Skeletal muscle tissue (tissue), 5 donors: ENCODE data around the gene TNNT1. TPM values are rescaled to one million over a fixed set of nuclear protein-coding genes. Genes with fewer than 3 reads are reported as not detected.

Experiments
- H3K27ac ChIP-seq: one replicate; pipeline ENCODE4 v1.7.0; 2013; ENCODE audit warnings: mild to moderate bottlenecking, low read depth, low read length, inconsistent platforms
- H3K27me3 ChIP-seq, 3 donors: one replicate each; pipeline ENCODE4 v1.7.0; 2013; ENCODE audit warnings: low read length in 3 of 3; ENCODE audit not compliant: control insufficient read depth in 3 of 3, insufficient read depth in 3 of 3
- H3K36me3 ChIP-seq, 3 donors: one replicate each; pipeline ENCODE4 v1.7.0; 2013; ENCODE audit warnings: low read length in 3 of 3; ENCODE audit not compliant: control insufficient read depth in 3 of 3, insufficient read depth in 3 of 3
- H3K4me1 ChIP-seq, 3 donors: one replicate each; pipeline ENCODE4 v1.7.0; 2013; ENCODE audit warnings: low read length in 3 of 3, mild to moderate bottlenecking in 3 of 3; ENCODE audit not compliant: control insufficient read depth in 3 of 3, insufficient read depth in 3 of 3
- H3K4me3 ChIP-seq, 3 donors: one replicate each; pipeline ENCODE4 v1.7.0; 2013; ENCODE audit warnings: low read length in 3 of 3
- H3K9ac ChIP-seq, 3 donors: one replicate each; pipeline ENCODE4 v1.7.0; 2013; ENCODE audit warnings: low read length in 3 of 3, mild to moderate bottlenecking in 3 of 3, moderate library complexity in 2 of 3, low read depth in 1 of 3
- H3K9me3 ChIP-seq, 3 donors: one replicate each; pipeline ENCODE4 v1.7.0; 2013; ENCODE audit warnings: low read length in 3 of 3; ENCODE audit not compliant: control insufficient read depth in 3 of 3
- small RNA-seq: library from RNA; depleted of rRNA; stranded (forward); fragments of <200 nt; gene quantifications from one replicate; pipeline ENCODE3, GENCODE V24; 2014
- total RNA-seq: library from RNA; depleted of rRNA; stranded (reverse); fragments of >200 nt; gene quantifications from one replicate; pipeline ENCODE4 v1.2.3, GENCODE V29; 2014
- donor health status: Osteomylitis.

TNNT1 gene
- total RNA-seq, 1 donor from 2014 or later, result 540 TPM

- H3K27me3 ChIP-seq, result peaks cover 54 to 62% (median 59%) of the 10 kb centered on the region in 3 donors
- H3K9me3 ChIP-seq, result no peaks in the 10 kb centered on the region
- H3K9ac ChIP-seq, result peak overlapping the region in 2 of 3 donors; percentile 33 to 62
- H3K27ac ChIP-seq, result no peak overlapping the region
- H3K4me1 ChIP-seq, result peaks cover 15 to 24% (median 22%) of the 10 kb centered on the region in 3 donors
- peaks cover 4 to 12% (median 11%) of the 10 kb centered on the region in 3 donors for H3K36me3 ChIP-seq
- peak overlapping the region; percentile 59 to 74 (median 73) for H3K4me3 ChIP-seq
Measured at GRCh38 chr19:55086730-55087541, 62.1 kb downstream of the TNNT1 start.

DNA sequence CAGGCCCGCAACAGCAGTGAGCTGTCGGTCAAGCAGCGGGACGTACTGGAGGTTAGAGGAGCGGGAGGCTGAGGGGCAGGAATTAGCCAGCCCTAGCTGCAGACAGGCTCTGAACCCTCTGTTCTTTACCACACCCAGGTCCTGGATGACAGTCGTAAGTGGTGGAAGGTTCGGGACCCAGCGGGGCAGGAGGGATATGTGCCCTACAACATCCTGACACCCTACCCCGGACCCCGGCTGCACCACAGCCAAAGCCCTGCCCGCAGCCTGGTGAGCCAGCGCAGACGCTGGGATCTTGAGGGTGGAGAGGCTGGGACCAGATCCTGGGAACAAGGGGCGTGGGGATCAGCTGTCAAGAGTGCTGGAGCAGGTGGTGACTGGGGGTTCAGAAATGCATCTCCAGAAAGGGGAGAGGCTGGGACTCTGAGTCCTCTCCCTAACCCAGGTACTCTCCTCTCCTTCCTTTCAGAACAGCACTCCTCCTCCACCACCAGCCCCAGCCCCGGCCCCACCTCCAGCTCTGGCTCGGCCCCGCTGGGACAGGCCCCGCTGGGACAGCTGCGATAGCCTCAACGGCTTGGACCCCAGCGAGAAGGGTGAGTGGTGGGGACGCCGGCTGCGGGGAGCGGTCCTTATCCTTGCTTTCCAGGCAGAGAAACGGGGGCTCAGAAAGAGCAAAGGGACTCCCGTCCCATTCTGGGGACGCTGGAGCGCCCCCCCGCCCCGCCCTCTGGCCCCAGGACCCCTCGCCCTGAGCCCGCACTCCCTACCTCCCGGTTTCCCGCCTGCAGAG lies 62.9 kb downstream of the TNNT1 start:
- peaks cover 62 to 70% (median 65%) of the 10 kb centered on the region in 3 donors for H3K27me3 ChIP-seq
- H3K9me3 ChIP-seq, result no peaks in the 10 kb centered on the region
- H3K27ac ChIP-seq, result no peak overlapping the region
- peak overlapping the region in 1 of 3 donors; percentile 74 for H3K4me3 ChIP-seq
- H3K4me1 ChIP-seq, result peaks cover 17 to 28% (median 26%) of the 10 kb centered on the region in 3 donors
- peaks cover 0 to 6% (median 5%) of the 10 kb centered on the region in 3 donors for H3K36me3 ChIP-seq
- H3K9ac ChIP-seq, result no peak overlapping the region

DNA sequence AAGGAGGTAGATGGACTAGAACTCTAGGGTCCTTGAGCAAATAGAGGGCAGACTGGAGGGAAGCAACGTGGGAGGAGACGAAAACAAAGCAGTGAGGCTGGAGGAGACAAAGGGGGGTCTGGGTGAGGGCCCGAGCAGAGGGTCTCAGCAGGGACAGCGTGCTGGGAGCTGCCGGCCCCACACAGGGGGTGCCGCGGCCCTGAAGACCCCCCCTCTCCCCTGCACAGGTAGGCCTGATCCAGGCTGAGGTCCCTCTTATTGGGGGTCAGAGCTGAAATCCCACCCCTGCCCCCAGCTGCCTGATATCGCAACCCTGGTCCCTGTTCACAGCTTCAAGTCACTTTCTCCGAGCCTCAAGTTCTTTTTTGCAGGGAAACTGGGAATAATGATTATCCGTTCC lies 64.6 kb downstream of the TNNT1 start:
- Histone ChIP-seq H3K4me1 (peaks cover 25 to 38% (median 36%) of the 10 kb centered on the region in 3 donors), H3K27me3 (peaks cover 79 to 86% (median 79%) of the 10 kb centered on the region in 3 donors), H3K9ac (no peak overlapping the region)

GRCh38 chr19:55083004-55083850 lies 65.8 kb downstream of the TNNT1 start:
- H3K27me3 ChIP-seq, result peaks cover 80 to 90% (median 84%) of the 10 kb centered on the region in 3 donors
- H3K9ac ChIP-seq, result no peak overlapping the region
- H3K27ac ChIP-seq, result no peak overlapping the region
- H3K9me3 ChIP-seq, result no peaks in the 10 kb centered on the region
- H3K36me3 ChIP-seq, result no peaks in the 10 kb centered on the region
- H3K4me1 ChIP-seq, result peaks cover 23 to 33% (median 32%) of the 10 kb centered on the region in 3 donors
- H3K4me3 ChIP-seq, result no peak overlapping the region

More for the DNA sequence above, 64.6 kb downstream of the TNNT1 start:
- Histone ChIP-seq H3K4me3 (no peak overlapping the region), H3K36me3 (no peaks in the 10 kb centered on the region), H3K27ac (no peak overlapping the region), H3K9me3 (no peaks in the 10 kb centered on the region)

Small RNAs within 50 kb of the gene (small RNA-seq; reads per million reads assigned to genes)
- gene MIR7975 (not detected), gene RF01210 (not detected)

Other genes starting within 250 kb of the TNNT1 start
- not detected for gene NCR1, start 243.1 kb downstream of the TNNT1 start, total RNA-seq
- not detected for gene NLRP7, start 201.7 kb downstream of the TNNT1 start, total RNA-seq
- 3.7 TPM for gene NLRP2, start 182.8 kb downstream of the TNNT1 start, total RNA-seq
- gene GP6, start 110.9 kb downstream of the TNNT1 start, total RNA-seq, result 1.6 TPM
- gene RDH13, start 86.1 kb downstream of the TNNT1 start, total RNA-seq, result 12.5 TPM
- 1.0 TPM for gene EPS8L1, start 73.3 kb downstream of the TNNT1 start, total RNA-seq
- 24.5 TPM for gene PPP1R12C, start 31.6 kb downstream of the TNNT1 start, total RNA-seq
- 4.7 TPM for gene TNNI3, start 8.5 kb upstream of the TNNT1 start, total RNA-seq
- gene DNAAF3, start 17.4 kb upstream of the TNNT1 start, total RNA-seq, result not detected
- gene SYT5, start 31.1 kb upstream of the TNNT1 start, total RNA-seq, result not detected
- gene PTPRH, start 60.3 kb upstream of the TNNT1 start, total RNA-seq, result under 0.01 TPM
- gene TMEM86B, start 79.6 kb upstream of the TNNT1 start, total RNA-seq, result 0.52 TPM
- 11.0 TPM for gene PPP6R1, start 109.8 kb upstream of the TNNT1 start, total RNA-seq
- 10.4 TPM for gene HSPBP1, start 130.9 kb upstream of the TNNT1 start, total RNA-seq
- gene BRSK1, start 134.8 kb upstream of the TNNT1 start, total RNA-seq, result 0.52 TPM
- 0.52 TPM for gene TMEM150B, start 176.1 kb upstream of the TNNT1 start, total RNA-seq
- 8.9 TPM for gene KMT5C, start 190.7 kb upstream of the TNNT1 start, total RNA-seq
- not detected for gene COX6B2, start 205.5 kb upstream of the TNNT1 start, total RNA-seq
- gene GARIN5B, start 214.1 kb upstream of the TNNT1 start, total RNA-seq, result not detected
- not detected for gene IL11, start 221.3 kb upstream of the TNNT1 start, total RNA-seq
- not detected for gene TMEM190, start 227.6 kb upstream of the TNNT1 start, total RNA-seq
- gene TMEM238, start 235.1 kb upstream of the TNNT1 start, total RNA-seq, result not detected
- 229 TPM for gene RPL28, start 236.7 kb upstream of the TNNT1 start, total RNA-seq